Neutrophil (primary cell): ENCODE data around the gene CLEC4D.
A peak's percentile ranks its signal among the peaks of the same experiment; 100 is the strongest.

ENCODE experiments used
- H3K27ac ChIP-seq: fragments of 200-600 bp; sonication (generic); 2 replicates; pipeline ENCODE4 v1.5.1; 2016; ENCODE audit warnings: mild to moderate bottlenecking, moderate library complexity
- H3K27me3 ChIP-seq: fragments of 200-600 bp; sonication (generic); 2 replicates; pipeline ENCODE4 v1.6.0; 2016; ENCODE audit warnings: mild to moderate bottlenecking
- H3K36me3 ChIP-seq: fragments of 200-600 bp; sonication (generic); 2 replicates; pipeline ENCODE4 v1.5.1; 2017
- H3K4me1 ChIP-seq, 2 experiments: fragments of 200-600 bp in 1 of 2; sonication (generic) in 1 of 2; 1 replicate in 1 of 2; 2 replicates in 1 of 2; pipeline versions ENCODE4 v1.5.1 to v1.6.1; 2013 to 2016; ENCODE audit warnings: low read depth in 1 of 2, low read length in 1 of 2, mild to moderate bottlenecking in 1 of 2, moderate library complexity in 1 of 2; ENCODE audit not compliant: control insufficient read depth in 1 of 2, insufficient read depth in 1 of 2
- H3K4me3 ChIP-seq, 2 experiments: fragments of 200-600 bp in 1 of 2; sonication (generic) in 1 of 2; 1 replicate in 1 of 2; 2 replicates in 1 of 2; pipeline ENCODE4 v1.5.1; 2013 to 2016; ENCODE audit warnings: low read depth in 1 of 2, low read length in 1 of 2, mild to moderate bottlenecking in 1 of 2, moderate library complexity in 1 of 2
- H3K9me3 ChIP-seq: fragments of 200-600 bp; sonication (generic); 2 replicates; pipeline ENCODE4 v1.5.1; 2016
- CTCF ChIP-seq: fragments of 200-600 bp; sonication (generic); IDR thresholded peaks from 2 replicates; pipeline ENCODE4 v1.5.1; 2016; ENCODE audit warnings: antibody characterized with exemption

CLEC4D gene

DNA sequence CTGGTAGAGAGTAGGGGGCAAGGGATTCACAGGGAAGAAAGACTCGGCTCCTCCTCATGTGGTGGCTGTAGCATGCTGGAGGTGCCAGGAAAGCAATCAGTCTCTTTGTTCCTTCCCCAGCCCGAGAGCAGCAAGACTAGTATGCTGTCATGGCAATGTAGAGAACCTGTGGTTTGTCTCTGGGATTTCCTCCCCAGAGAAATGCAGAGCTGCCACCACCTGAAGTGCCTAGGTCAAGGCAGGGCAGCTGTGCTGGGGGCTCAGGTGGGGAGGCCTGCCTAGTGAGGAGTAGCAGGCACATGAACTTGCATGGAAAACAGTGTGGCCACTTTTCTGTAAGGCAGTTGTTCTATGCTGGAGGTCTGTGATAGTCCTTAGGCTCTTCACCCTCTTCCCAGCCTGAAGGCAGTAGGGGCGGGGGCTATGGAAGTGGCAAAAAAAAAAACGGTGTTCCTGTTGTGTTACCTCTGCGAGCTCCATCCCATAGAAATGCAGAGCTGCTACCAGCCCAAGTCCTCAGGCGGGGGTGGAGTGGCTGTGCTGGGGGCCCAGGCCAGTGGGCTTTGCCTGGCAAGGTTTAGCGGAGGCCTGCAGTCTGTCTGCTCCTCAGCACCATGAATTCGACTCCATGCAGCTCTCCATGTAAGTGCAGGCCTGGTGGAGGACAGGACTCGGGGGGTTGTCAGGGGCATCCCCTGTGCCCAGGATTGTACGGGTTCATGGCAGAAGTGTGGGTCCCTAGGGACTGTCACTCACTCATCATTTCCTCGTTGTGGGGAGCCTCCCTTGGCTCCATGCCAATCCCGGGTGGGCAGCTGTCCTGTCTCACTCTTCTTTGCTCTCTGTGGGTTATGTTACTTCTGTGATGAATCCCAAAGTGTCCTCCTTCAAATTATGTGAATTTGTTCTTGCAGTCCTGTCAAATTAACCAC is 4.1 kb upstream of the CLEC4D start:
- no peak for TF ChIP-seq CTCF
- Histone ChIP-seq H3K27me3 (no peaks in the 10 kb centered on the region), H3K36me3 (no peaks in the 10 kb centered on the region), H3K9me3 (no peaks in the 10 kb centered on the region), H3K4me1 (peaks cover 44 to 51% of the 10 kb centered on the region in 2 experiments), H3K4me3 (no peak overlapping the region), H3K27ac (peak overlapping the region; percentile 59)

GRCh38 chr12:8517971-8518370 is 4.7 kb downstream of the CLEC4D start:
- peak overlapping the region; percentile 67 for H3K27ac ChIP-seq
- no peak for TF ChIP-seq CTCF
- H3K9me3 ChIP-seq = no peaks in the 10 kb centered on the region
- no peaks in the 10 kb centered on the region for H3K27me3 ChIP-seq
- peaks cover 26% of the 10 kb centered on the region for H3K36me3 ChIP-seq
- H3K4me3 ChIP-seq = no peak overlapping the region
- H3K4me1 ChIP-seq = peaks cover 51 to 55% of the 10 kb centered on the region in 2 experiments

DNA sequence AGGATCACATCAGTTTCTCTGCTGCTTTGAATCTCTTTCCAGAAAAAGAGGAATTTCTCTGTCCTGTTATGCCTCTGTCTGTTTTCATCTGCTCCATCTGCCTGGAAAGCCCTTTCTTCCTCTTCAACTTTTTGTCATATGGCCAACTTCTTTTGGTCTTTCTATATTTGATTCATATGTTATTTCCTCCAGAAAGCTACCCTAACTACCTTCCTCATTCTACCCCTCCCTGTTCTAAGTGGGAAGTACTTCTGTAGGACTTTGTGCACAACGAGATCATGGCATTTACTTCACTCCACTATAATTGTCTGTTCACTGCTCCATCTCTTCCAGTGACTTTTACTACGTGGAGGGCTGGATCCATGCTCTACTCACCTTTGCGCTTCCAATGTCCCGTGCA is 5.9 kb downstream of the CLEC4D start:
- Histone ChIP-seq H3K27ac (peak overlapping the region; percentile 67), H3K4me3 (no peak overlapping the region), H3K27me3 (no peaks in the 10 kb centered on the region), H3K4me1 (peaks cover 48 to 50% of the 10 kb centered on the region in 2 experiments), H3K36me3 (peaks cover 26% of the 10 kb centered on the region), H3K9me3 (no peaks in the 10 kb centered on the region)
- TF ChIP-seq CTCF = no peak

GRCh38 chr12:8527250-8528130 is 14.2 kb downstream of the CLEC4D start:
- Histone ChIP-seq H3K4me3 (no peak overlapping the region), H3K36me3 (peaks cover 34% of the 10 kb centered on the region), H3K27me3 (no peaks in the 10 kb centered on the region), H3K4me1 (peaks cover 19 to 23% of the 10 kb centered on the region in 2 experiments), H3K9me3 (no peaks in the 10 kb centered on the region), H3K27ac (peak overlapping the region; percentile 43)
- no peak for TF ChIP-seq CTCF

DNA sequence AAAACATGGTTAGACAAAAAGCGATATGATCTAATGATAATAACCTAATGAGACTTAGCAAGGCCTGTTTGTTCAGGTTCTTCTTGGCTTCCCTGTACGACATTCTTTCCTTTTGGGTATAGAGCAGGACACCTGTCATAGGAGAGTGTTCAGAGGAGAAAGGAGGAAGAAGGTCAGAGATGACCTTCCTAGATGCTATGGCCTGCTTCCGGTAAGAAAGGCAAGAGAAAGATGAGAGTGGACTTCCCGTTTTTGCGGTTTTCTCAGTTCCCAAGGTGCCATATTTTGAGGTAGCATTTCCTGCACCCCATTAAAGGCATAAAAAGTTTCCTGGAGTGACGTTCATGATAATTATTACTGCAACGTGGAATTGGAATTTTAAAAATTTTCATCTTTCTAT is 18.7 kb downstream of the CLEC4D start:
- Histone ChIP-seq H3K4me3 (no peak overlapping the region), H3K36me3 (peaks cover 77% of the 10 kb centered on the region), H3K27ac (peak overlapping the region; percentile 51), H3K27me3 (no peaks in the 10 kb centered on the region), H3K9me3 (no peaks in the 10 kb centered on the region), H3K4me1 (peaks cover 57 to 60% of the 10 kb centered on the region in 2 experiments)
- TF ChIP-seq CTCF = no peak
